Measurements from ENCODE around the gene HEY2.
"Not testable (repeated sequence)": the region's sequence is repeated elsewhere in the genome, so short reads cannot be mapped to it uniquely, and the experiment has no call there.

Gene HEY2

DNA sequence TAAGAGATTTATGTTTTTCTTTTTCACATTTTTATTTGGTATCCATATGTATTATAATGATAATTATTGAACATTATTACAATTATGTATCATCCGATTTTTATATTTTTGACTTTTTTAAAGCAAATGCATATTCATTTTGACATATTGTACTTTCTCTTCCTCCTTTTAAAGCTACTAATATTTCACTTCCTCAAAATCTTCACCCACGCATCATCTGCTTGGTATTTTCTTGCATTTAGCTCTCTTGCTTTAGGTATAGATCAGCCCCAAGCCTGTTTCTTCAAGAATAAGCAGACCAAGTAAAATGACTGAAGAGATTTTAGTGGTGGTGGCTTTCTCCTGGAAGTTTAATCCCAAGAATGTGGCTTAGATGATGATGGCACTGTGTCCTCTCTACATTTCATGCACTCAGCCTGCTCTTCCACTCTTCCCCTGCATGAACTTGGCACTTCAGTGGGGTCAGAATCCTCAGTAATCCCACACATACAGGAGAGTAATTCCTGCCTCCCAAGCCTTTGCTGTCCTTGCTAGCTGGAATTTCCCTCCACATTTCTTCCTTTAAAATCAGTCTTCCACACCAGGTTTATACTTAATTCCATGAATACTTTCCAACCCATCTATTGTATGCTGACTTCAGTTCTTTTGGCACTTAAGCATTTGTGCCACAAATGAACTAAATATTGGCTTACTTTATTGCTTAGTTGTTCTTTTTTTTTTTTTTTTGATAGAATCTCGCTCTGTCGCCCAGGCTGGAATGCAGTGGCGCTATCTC, 49.5 kb downstream of the HEY2 start:
- Histone ChIP-seq H3K9ac (ENCODE audit: low read length) (no peak overlapping the region), H3K4me1 (ENCODE audit: control insufficient read depth, insufficient read depth, low read length) (peaks cover 31% of the 10 kb centered on the region), H3K4me3 (ENCODE audit: low read length) (no peak overlapping the region), H3K36me3 (ENCODE audit: control insufficient read depth, insufficient read depth, low read length, severe bottlenecking) (peaks cover 46% of the 10 kb centered on the region), H3K9me3 (ENCODE audit: control insufficient read depth, low read length) (no peaks in the 10 kb centered on the region), H3K27me3 (replicated peaks; ENCODE audit: control insufficient read depth, insufficient read depth, low read length) (no peaks in the 10 kb centered on the region)
- DNase-seq (ENCODE audit: low read depth) = no peak

DNA sequence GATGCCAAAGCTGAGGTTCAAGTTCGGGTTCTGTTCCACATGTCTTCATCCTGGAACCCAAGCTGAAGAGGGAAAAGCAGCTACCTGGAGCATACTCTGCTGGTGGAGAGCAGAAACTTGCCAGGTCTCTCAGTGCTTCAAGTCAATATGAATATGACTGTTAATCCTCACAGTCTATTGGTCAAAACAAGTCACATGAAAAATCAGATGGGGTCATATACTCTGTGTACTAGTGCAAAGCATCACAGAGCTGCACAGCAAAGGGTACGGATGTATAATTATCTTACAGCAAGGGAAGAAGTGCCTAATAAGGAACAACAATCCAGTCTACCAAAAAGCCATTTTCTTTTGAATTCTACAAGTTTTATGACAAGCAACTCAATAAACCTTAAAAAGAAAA, 53.0 kb downstream of the HEY2 start:
- H3K36me3 ChIP-seq (ENCODE audit: control insufficient read depth, insufficient read depth, low read length, severe bottlenecking) = peaks cover 46% of the 10 kb centered on the region
- no peaks in the 10 kb centered on the region for H3K27me3 ChIP-seq (replicated peaks; ENCODE audit: control insufficient read depth, insufficient read depth, low read length)
- H3K4me3 ChIP-seq (ENCODE audit: low read length) = no peak overlapping the region
- H3K9me3 ChIP-seq (ENCODE audit: control insufficient read depth, low read length) = no peaks in the 10 kb centered on the region
- H3K9ac ChIP-seq (ENCODE audit: low read length) = no peak overlapping the region
- DNase-seq (ENCODE audit: low read depth) = no peak
- peaks cover 4% of the 10 kb centered on the region for H3K4me1 ChIP-seq (ENCODE audit: control insufficient read depth, insufficient read depth, low read length)

DNA sequence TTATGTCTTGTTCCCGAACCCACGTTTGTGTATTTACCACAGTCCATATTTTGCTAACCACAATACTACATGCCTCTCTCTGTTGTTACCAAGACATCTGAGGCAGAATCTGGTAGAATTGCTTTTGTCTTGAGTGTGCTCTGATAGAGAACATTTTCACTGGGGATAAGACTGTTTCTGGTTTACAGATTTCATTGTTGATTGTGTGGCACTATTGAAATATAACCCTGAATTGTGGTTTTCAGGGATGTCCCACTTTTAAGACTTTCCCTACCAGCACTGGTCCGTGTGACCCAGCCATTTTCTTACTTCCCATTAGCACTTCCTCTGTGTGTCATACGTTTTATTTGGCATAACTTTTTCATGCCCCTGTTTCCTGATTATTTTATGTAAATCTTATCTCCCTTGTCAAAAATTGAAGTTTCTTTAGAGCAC, 53.5 kb downstream of the HEY2 start:
- Histone ChIP-seq H3K9me3 (ENCODE audit: control insufficient read depth, low read length) (no peaks in the 10 kb centered on the region), H3K36me3 (ENCODE audit: control insufficient read depth, insufficient read depth, low read length, severe bottlenecking) (peaks cover 43% of the 10 kb centered on the region), H3K4me1 (ENCODE audit: control insufficient read depth, insufficient read depth, low read length) (peaks cover 4% of the 10 kb centered on the region), H3K9ac (ENCODE audit: low read length) (no peak overlapping the region), H3K4me3 (ENCODE audit: low read length) (no peak overlapping the region), H3K27me3 (replicated peaks; ENCODE audit: control insufficient read depth, insufficient read depth, low read length) (no peaks in the 10 kb centered on the region)
- no peak for DNase-seq (ENCODE audit: low read depth)

DNA sequence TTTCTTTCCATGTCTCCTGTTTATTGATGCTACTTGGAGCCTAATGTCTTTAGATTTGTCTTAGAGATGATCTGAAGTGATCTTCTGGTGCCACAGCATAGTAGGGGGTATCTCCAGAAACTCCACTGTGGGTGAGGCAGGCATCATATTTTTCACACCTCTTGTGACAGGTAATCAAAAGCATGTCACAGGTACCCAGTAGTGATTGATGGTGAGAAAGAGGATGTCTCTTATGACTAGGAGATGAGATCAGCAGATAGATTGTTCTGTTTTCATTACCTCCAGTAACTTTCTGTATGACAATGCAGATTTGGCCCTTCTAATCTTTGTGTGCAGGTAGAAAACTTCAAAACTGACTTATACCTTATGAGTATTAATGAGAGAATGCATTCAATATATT, 54.8 kb downstream of the HEY2 start:
- H3K9me3 ChIP-seq (ENCODE audit: control insufficient read depth, low read length) = no peaks in the 10 kb centered on the region
- H3K27me3 ChIP-seq (replicated peaks; ENCODE audit: control insufficient read depth, insufficient read depth, low read length) = no peaks in the 10 kb centered on the region
- H3K4me1 ChIP-seq (ENCODE audit: control insufficient read depth, insufficient read depth, low read length) = no peaks in the 10 kb centered on the region
- peaks cover 44% of the 10 kb centered on the region for H3K36me3 ChIP-seq (ENCODE audit: control insufficient read depth, insufficient read depth, low read length, severe bottlenecking)
- no peak for DNase-seq (ENCODE audit: low read depth)
- no peak overlapping the region for H3K9ac ChIP-seq (ENCODE audit: low read length)
- no peak overlapping the region for H3K4me3 ChIP-seq (ENCODE audit: low read length)

DNA sequence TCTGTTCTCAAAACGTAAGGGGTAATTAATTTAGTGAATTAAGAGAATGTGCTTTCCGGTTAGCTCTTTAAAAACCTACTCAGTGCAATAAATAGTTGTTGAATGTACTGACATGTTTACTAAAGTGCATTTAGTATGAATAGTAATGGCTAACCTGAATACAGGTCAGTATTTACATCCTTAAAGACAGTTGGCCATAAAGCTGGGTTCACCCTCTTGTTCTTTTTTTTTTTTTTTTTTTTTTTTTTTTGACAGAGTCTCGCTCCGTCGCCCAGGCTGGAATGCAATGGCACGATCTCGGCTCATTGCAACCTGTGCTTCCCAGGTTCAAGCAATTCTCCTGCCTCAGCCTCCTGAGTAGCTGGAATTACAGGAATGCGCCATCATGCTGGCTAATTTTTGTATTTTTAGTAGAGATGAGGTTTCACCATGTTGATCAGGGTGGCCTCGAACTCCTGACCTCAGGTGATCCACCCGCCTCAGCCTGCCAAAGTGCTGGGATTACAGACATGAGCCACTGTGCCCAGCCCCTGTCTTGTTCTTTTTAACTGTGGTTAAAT, 55.5 kb downstream of the HEY2 start:
- H3K9ac ChIP-seq (ENCODE audit: low read length); H3K27me3 ChIP-seq (replicated peaks; ENCODE audit: control insufficient read depth, insufficient read depth, low read length); H3K9me3 ChIP-seq (ENCODE audit: control insufficient read depth, low read length); H3K4me1 ChIP-seq (ENCODE audit: control insufficient read depth, insufficient read depth, low read length); DNase-seq (ENCODE audit: low read depth); H3K4me3 ChIP-seq (ENCODE audit: low read length): not testable (repeated sequence)
- peaks cover 39% of the 10 kb centered on the region for H3K36me3 ChIP-seq (ENCODE audit: control insufficient read depth, insufficient read depth, low read length, severe bottlenecking)

DNA sequence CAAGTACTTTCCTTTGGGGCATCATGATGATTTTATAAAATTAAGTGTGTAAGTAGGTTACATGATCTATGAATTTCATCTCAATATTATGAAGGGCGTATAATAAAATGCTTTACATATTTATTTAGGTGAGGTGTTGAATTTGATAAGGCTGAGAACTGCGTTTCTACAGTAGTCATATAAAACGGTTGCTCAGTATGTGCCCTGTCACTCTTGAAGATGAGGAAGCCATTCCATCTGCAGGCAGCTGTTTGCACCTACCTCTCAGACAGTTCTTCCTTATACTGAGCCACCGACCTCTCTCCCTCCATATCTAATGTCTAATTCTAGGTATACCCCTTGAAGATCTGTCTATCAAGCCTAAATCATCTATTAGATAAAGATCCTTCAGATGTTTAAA, 57.4 kb downstream of the HEY2 start:
- Histone ChIP-seq H3K9ac (ENCODE audit: low read length) (no peak overlapping the region), H3K9me3 (ENCODE audit: control insufficient read depth, low read length) (no peaks in the 10 kb centered on the region), H3K4me1 (ENCODE audit: control insufficient read depth, insufficient read depth, low read length) (peaks cover 8% of the 10 kb centered on the region), H3K36me3 (ENCODE audit: control insufficient read depth, insufficient read depth, low read length, severe bottlenecking) (peaks cover 28% of the 10 kb centered on the region), H3K4me3 (ENCODE audit: low read length) (no peak overlapping the region), H3K27me3 (replicated peaks; ENCODE audit: control insufficient read depth, insufficient read depth, low read length) (no peaks in the 10 kb centered on the region)
- no peak for DNase-seq (ENCODE audit: low read depth)

DNA sequence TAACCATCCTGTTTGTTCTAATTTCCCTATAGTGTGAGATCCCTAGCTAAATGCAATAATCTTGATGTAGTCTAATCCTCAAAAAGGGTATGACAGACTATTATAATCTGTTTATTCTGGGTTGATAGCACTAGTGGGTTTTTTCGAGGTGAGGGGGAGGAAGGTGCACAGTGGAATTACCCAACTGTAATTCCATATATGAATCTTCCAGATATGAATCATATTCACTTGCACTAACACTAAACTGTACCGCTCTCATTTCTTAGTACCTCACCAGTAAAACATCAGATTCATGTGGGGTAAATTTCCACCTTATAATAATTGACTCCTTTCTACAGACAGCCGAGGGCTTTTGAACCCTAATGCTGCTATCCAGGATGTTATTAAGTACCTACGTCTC, 57.9 kb downstream of the HEY2 start:
- no peak for DNase-seq (ENCODE audit: low read depth)

DNA sequence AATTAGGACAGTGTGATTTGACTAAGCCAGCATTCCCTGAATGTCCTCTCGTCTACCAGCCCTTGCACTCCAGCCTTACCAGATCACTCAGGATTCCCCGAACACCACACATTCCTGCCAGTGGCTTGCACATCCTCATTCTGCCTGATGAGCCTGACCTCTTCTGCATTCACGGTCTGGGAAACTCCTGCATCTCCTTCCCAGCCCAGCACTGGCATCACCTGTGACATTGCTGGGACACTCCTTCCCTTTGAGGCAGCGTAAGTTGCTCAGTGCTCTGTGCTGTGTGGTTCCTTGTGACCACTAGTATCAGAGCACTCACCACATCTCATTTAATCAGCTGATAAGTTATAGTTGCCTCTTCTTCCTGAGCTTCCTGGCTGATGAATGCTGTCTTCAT, 58.6 kb downstream of the HEY2 start:
- peak; percentile 45 for DNase-seq (ENCODE audit: low read depth)
- Histone ChIP-seq H3K9me3 (ENCODE audit: control insufficient read depth, low read length) (no peaks in the 10 kb centered on the region), H3K4me1 (ENCODE audit: control insufficient read depth, insufficient read depth, low read length) (peaks cover 20% of the 10 kb centered on the region), H3K4me3 (ENCODE audit: low read length) (no peak overlapping the region), H3K36me3 (ENCODE audit: control insufficient read depth, insufficient read depth, low read length, severe bottlenecking) (peaks cover 16% of the 10 kb centered on the region), H3K9ac (ENCODE audit: low read length) (no peak overlapping the region), H3K27me3 (replicated peaks; ENCODE audit: control insufficient read depth, insufficient read depth, low read length) (no peaks in the 10 kb centered on the region)

More for the DNA sequence above, 57.9 kb downstream of the HEY2 start:
- no peak overlapping the region for H3K4me3 ChIP-seq (ENCODE audit: low read length)
- H3K36me3 ChIP-seq (ENCODE audit: control insufficient read depth, insufficient read depth, low read length, severe bottlenecking) = peaks cover 24% of the 10 kb centered on the region
- H3K27me3 ChIP-seq (replicated peaks; ENCODE audit: control insufficient read depth, insufficient read depth, low read length) = no peaks in the 10 kb centered on the region
- no peaks in the 10 kb centered on the region for H3K9me3 ChIP-seq (ENCODE audit: control insufficient read depth, low read length)
- peaks cover 13% of the 10 kb centered on the region for H3K4me1 ChIP-seq (ENCODE audit: control insufficient read depth, insufficient read depth, low read length)
- H3K9ac ChIP-seq (ENCODE audit: low read length) = no peak overlapping the region

DNA sequence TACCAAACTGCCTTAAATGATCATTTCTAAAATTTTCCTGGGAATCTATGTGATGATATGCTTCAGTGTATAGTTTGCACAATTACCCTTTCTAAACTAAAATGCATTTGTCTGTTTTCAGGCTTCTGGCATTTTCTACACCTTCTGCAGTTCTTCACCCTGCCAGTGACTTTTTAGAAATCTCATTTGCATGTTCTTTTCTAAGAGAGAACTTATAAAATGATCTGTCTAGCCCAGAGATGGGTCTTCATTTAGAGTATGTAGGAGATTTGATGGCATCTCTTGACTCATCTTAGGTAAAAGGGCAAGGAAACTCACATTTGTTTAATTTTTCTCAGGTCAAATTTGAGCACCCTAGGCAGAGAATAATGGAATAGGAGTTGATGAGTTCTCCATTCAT, 59.2 kb downstream of the HEY2 start:
- Histone ChIP-seq H3K27me3 (replicated peaks; ENCODE audit: control insufficient read depth, insufficient read depth, low read length) (no peaks in the 10 kb centered on the region), H3K36me3 (ENCODE audit: control insufficient read depth, insufficient read depth, low read length, severe bottlenecking) (peaks cover 16% of the 10 kb centered on the region), H3K9ac (ENCODE audit: low read length) (no peak overlapping the region), H3K9me3 (ENCODE audit: control insufficient read depth, low read length) (no peaks in the 10 kb centered on the region), H3K4me1 (ENCODE audit: control insufficient read depth, insufficient read depth, low read length) (peaks cover 23% of the 10 kb centered on the region), H3K4me3 (ENCODE audit: low read length) (no peak overlapping the region)
- no peak for DNase-seq (ENCODE audit: low read depth)

DNA sequence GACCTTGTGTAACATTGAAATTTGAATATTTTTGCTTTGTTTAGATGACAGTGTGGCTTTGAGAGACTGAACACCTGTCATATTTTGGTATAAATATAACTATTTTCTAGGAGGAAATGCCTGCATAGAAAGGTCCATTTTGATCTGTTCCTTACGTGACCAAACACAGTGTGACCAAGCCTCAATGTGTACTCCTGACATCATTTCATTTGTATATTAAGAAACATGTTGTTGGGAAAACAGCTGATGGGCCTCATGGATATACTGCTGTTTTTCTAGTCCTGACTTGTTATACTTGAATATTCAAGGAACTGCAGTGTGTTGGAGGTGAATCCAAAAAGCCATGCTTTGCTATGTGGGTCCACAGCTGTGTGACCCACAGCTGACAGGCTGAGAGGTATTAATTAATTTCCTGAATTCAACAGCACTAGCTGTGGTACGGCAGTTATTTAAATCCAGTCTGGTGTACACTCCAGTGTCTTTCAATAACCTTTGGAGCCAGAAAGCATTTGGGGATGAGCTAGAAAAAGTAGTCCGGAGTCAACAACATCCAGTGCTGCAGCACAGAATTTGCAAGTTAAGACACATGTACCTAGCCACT, 60.2 kb downstream of the HEY2 start:
- H3K4me3 ChIP-seq (ENCODE audit: low read length) = no peak overlapping the region

DNA sequence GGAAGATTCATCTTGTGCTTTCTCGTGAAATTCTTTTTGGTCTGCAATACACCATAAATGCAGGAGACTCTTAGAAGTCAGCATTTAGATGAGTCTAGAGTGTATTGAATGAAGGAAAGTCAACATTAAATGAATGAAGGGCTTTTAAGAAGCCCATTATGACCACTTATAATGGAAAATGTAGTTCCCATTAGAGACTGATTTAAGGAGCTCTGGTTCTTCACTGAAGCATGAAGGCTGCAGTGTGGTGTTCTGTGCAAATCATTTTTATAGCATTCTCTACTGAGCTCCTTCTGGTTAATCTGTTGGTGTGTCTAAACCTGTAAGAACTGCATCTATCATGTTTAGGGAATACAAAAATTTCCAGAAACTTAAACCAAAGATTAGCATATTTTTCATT, 61.0 kb downstream of the HEY2 start:
- no peak overlapping the region for H3K9ac ChIP-seq (ENCODE audit: low read length)

More for the DNA sequence above, 60.2 kb downstream of the HEY2 start:
- Histone ChIP-seq H3K4me1 (ENCODE audit: control insufficient read depth, insufficient read depth, low read length) (peaks cover 34% of the 10 kb centered on the region), H3K9me3 (ENCODE audit: control insufficient read depth, low read length) (no peaks in the 10 kb centered on the region), H3K36me3 (ENCODE audit: control insufficient read depth, insufficient read depth, low read length, severe bottlenecking) (peaks cover 16% of the 10 kb centered on the region), H3K27me3 (replicated peaks; ENCODE audit: control insufficient read depth, insufficient read depth, low read length) (no peaks in the 10 kb centered on the region), H3K9ac (ENCODE audit: low read length) (no peak overlapping the region)
- no peak for DNase-seq (ENCODE audit: low read depth)

More for the DNA sequence above, 61.0 kb downstream of the HEY2 start:
- Histone ChIP-seq H3K36me3 (ENCODE audit: control insufficient read depth, insufficient read depth, low read length, severe bottlenecking) (peaks cover 15% of the 10 kb centered on the region), H3K27me3 (replicated peaks; ENCODE audit: control insufficient read depth, insufficient read depth, low read length) (no peaks in the 10 kb centered on the region), H3K4me1 (ENCODE audit: control insufficient read depth, insufficient read depth, low read length) (peaks cover 41% of the 10 kb centered on the region), H3K9me3 (ENCODE audit: control insufficient read depth, low read length) (no peaks in the 10 kb centered on the region), H3K4me3 (ENCODE audit: low read length) (no peak overlapping the region)
- no peak for DNase-seq (ENCODE audit: low read depth)

All from adipocyte (in vitro differentiated cells).